ENCODE data around the gene CDK2AP2. TPM values are rescaled to one million over a fixed set of nuclear protein-coding genes. Genes with fewer than 3 reads are reported as not detected.

CDK2AP2 gene
- total RNA-seq, 2 donors from 2014 or later = 57.1 to 91.9 TPM

DNA sequence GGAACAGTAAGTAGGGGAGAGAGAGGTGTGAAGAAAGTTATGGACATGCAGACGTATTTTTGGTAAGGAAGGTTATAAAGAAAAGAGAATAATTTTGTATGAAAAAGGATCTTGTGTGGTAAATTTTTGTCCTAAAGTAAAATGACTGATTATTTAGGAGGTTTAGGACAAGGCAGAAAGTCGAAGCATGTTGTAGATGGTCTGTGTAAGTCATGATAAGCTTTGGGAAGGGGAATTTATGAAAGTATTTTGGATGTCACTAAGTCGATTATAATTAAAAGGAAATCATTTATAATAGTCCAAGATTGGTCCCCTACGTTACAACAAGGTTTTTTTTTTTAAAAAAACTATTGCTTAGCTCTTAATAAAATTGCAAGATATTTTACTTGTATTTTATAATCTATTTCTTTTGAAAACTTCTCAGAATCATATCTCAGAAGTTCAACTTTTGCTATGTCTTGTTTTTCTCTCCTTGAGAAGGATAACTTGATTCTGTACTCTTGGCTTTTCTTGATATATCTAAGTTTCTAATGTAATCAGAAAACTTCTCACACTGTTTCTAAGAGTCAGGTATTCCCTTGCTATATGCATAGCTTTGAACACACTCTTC lies 26.2 kb upstream of the CDK2AP2 start:
- TF ChIP-seq POLR2A (IDR thresholded peaks at IDR 0.05) = no peak
- TF ChIP-seq POLR2AphosphoS5 (IDR thresholded peaks at IDR 0.05) = no peak
- TF ChIP-seq, protein P1, sequence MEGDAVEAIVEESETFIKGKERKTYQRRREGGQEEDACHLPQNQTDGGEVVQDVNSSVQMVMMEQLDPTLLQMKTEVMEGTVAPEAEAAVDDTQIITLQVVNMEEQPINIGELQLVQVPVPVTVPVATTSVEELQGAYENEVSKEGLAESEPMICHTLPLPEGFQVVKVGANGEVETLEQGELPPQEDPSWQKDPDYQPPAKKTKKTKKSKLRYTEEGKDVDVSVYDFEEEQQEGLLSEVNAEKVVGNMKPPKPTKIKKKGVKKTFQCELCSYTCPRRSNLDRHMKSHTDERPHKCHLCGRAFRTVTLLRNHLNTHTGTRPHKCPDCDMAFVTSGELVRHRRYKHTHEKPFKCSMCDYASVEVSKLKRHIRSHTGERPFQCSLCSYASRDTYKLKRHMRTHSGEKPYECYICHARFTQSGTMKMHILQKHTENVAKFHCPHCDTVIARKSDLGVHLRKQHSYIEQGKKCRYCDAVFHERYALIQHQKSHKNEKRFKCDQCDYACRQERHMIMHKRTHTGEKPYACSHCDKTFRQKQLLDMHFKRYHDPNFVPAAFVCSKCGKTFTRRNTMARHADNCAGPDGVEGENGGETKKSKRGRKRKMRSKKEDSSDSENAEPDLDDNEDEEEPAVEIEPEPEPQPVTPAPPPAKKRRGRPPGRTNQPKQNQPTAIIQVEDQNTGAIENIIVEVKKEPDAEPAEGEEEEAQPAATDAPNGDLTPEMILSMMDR (IDR thresholded peaks at IDR 0.05) = no peak
- Histone ChIP-seq H3K9me3 (no peaks in the 10 kb centered on the region), H3K36me3 (no peaks in the 10 kb centered on the region), H3K4me3 (no peak overlapping the region), H3K4me1 (replicated peaks) (no peaks in the 10 kb centered on the region), H3K27ac (no peak overlapping the region), H3K27me3 (replicated peaks; ENCODE audit: insufficient read depth) (no peaks in the 10 kb centered on the region)
- no peak for DNase-seq (ENCODE audit: low spot score)
- intact Hi-C loops (cut with DNase I) = no loop called here
- 38% methylated on average over 4 of the region's 4 CpGs for WGBS

DNA sequence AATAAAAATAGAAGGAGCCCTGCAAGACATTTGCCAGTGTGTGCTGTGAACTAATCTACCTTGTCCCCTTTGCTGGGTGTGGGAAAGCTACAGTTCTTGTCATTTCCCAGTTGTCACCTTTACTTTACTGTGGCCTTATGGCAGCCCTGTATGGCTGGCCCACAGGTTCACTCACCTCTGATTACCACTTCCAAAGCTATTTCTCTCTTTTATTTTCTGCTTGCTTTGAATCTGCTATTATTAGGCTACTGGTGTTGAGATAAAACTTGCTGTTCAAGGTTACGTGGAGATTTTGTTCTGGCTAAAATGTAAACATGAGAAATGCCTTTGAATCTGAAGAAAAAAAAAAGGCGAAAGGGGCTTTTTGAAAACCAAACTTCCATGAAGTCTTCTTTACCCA lies 24.9 kb upstream of the CDK2AP2 start:
- Histone ChIP-seq H3K27ac (no peak overlapping the region), H3K4me1 (replicated peaks) (no peaks in the 10 kb centered on the region), H3K36me3 (no peaks in the 10 kb centered on the region), H3K9me3 (no peaks in the 10 kb centered on the region), H3K4me3 (no peak overlapping the region), H3K27me3 (replicated peaks; ENCODE audit: insufficient read depth) (no peaks in the 10 kb centered on the region)
- TF ChIP-seq, protein P1 (IDR thresholded peaks at IDR 0.05) = no peak
- TF ChIP-seq POLR2AphosphoS5 (IDR thresholded peaks at IDR 0.05) = no peak
- TF ChIP-seq POLR2A (IDR thresholded peaks at IDR 0.05) = no peak
- no peak for DNase-seq (ENCODE audit: low spot score)
- WGBS = 52% methylated on average over 2 of the region's 2 CpGs
- intact Hi-C loops (cut with DNase I) = no loop called here

DNA sequence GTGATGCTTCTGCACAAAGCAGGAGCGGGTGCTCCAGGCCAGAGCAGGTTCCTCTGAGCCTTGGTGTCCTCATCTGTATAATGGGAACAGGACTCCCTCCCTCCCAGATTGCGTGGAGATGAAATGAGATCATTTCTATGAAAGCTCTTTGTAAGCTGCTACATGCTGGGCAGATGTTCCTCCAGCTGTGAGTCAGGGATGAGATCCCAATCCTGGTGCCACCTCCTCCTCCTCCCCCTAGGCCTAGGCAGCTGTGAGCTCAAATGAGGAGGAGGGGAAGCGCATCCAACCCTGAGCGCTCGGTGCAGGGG lies 22.3 kb upstream of the CDK2AP2 start:
- no peaks in the 10 kb centered on the region for H3K4me1 ChIP-seq (replicated peaks)
- no peak overlapping the region for H3K27ac ChIP-seq
- H3K36me3 ChIP-seq = no peaks in the 10 kb centered on the region
- no peaks in the 10 kb centered on the region for H3K27me3 ChIP-seq (replicated peaks; ENCODE audit: insufficient read depth)
- intact Hi-C loops (cut with DNase I) = no loop called here
- WGBS = 76% methylated on average over 5 of the region's 5 CpGs
- no peak for DNase-seq (ENCODE audit: low spot score)
- no peaks in the 10 kb centered on the region for H3K9me3 ChIP-seq
- H3K4me3 ChIP-seq = no peak overlapping the region
- TF ChIP-seq, protein P1 (IDR thresholded peaks at IDR 0.05) = no peak
- TF ChIP-seq POLR2A (IDR thresholded peaks at IDR 0.05) (no peak), POLR2AphosphoS5 (IDR thresholded peaks at IDR 0.05) (no peak)

DNA sequence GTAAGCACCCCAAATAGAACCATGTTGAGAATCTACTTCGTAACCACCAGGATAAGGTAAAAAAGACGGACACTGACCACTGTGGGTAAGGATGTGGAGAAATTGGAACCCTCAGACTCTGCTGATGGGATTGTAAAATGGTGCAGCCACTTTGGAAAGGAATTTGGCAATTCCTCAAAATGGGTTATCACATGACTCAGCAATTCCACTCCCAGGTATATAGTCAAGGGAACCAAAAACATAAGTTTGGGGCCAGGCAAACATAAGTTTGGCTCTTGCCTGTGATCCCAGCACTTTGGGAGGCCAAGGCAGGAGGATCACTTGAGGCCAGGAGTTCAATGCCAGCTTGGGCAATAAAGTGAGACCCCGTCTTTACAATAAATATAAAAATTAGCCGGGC lies 20.4 kb upstream of the CDK2AP2 start:
- 95% methylated on average over 4 of the region's 4 CpGs for WGBS

More for the DNA sequence above, 20.4 kb upstream of the CDK2AP2 start:
- Histone ChIP-seq H3K4me3 (no peak overlapping the region), H3K4me1 (replicated peaks) (no peaks in the 10 kb centered on the region), H3K36me3 (no peaks in the 10 kb centered on the region), H3K27me3 (replicated peaks; ENCODE audit: insufficient read depth) (no peaks in the 10 kb centered on the region), H3K27ac (no peak overlapping the region), H3K9me3 (no peaks in the 10 kb centered on the region)
- DNase-seq (ENCODE audit: low spot score) = no peak
- intact Hi-C loops (cut with DNase I) = no loop called here
- TF ChIP-seq, protein P1 (IDR thresholded peaks at IDR 0.05) = no peak
- TF ChIP-seq POLR2A (IDR thresholded peaks at IDR 0.05) (no peak), POLR2AphosphoS5 (IDR thresholded peaks at IDR 0.05) (no peak)

Data from prostate gland (tissue), 2 donors.